HG03460 (cell line): Measurements from ENCODE around the gene STIM1.
"Not testable (repeated sequence)": the region's sequence is repeated elsewhere in the genome, so short reads cannot be mapped to it uniquely, and the experiment has no call there.

Source experiments
- ATAC-seq: cut with Tn5 transposase; IDR thresholded peaks from one replicate; pipeline ENCODE4 v1.9.1; 2021; ENCODE audit not compliant: unreplicated experiment

STIM1 gene

GRCh38 chr11:3970108-3970507 lies 114.6 kb downstream of the STIM1 start:
- no peak for ATAC-seq

GRCh38 chr11:3971756-3972404 lies 116.4 kb downstream of the STIM1 start:
- ATAC-seq, result no peak

GRCh38 chr11:3972431-3972830 lies 117.0 kb downstream of the STIM1 start:
- ATAC-seq, result no peak

GRCh38 chr11:3977078-3977477 lies 121.6 kb downstream of the STIM1 start:
- ATAC-seq, result no peak

GRCh38 chr11:3981084-3981633 lies 125.7 kb downstream of the STIM1 start:
- no peak for ATAC-seq

GRCh38 chr11:3982431-3982830 lies 127.0 kb downstream of the STIM1 start:
- ATAC-seq, result no peak

GRCh38 chr11:3983101-3983500 lies 127.6 kb downstream of the STIM1 start:
- no peak for ATAC-seq

GRCh38 chr11:3984896-3985295 lies 129.4 kb downstream of the STIM1 start:
- no peak for ATAC-seq

GRCh38 chr11:3985631-3986030 lies 130.2 kb downstream of the STIM1 start:
- no peak for ATAC-seq

GRCh38 chr11:3986301-3986700 lies 130.8 kb downstream of the STIM1 start:
- ATAC-seq, result no peak

GRCh38 chr11:3989276-3989920 lies 133.9 kb downstream of the STIM1 start:
- no peak for ATAC-seq

- ATAC-seq, result no peak
Observed at GRCh38 chr11:3989921-3990290, 134.4 kb downstream of the STIM1 start.

- ATAC-seq, result no peak
Observed at GRCh38 chr11:3990406-3990805, 134.9 kb downstream of the STIM1 start.

- ATAC-seq, result no peak
Observed at GRCh38 chr11:3992964-3993363, 137.5 kb downstream of the STIM1 start.

GRCh38 chr11:3994030-3994640 lies 138.7 kb downstream of the STIM1 start:
- no peak for ATAC-seq

- no peak for ATAC-seq
Observed at GRCh38 chr11:3995307-3995706, 139.8 kb downstream of the STIM1 start.

GRCh38 chr11:3995949-3996554 lies 140.6 kb downstream of the STIM1 start:
- ATAC-seq, result no peak

GRCh38 chr11:3996651-3997050 lies 141.2 kb downstream of the STIM1 start:
- no peak for ATAC-seq

GRCh38 chr11:4004753-4005152 lies 149.3 kb downstream of the STIM1 start:
- not testable (repeated sequence) for ATAC-seq

GRCh38 chr11:4006946-4007680 lies 151.6 kb downstream of the STIM1 start:
- ATAC-seq, result no peak

GRCh38 chr11:4008116-4008515 lies 152.7 kb downstream of the STIM1 start:
- no peak for ATAC-seq
